GM12873 (cell line): ENCODE measurements around the gene ADSL.

Source experiments
- CTCF ChIP-seq: IDR thresholded peaks from 2 replicates; pipeline ENCODE4 v1.5.1; 2012; ENCODE audit warnings: low read depth, mild to moderate bottlenecking, moderate library complexity, low read length, control low read depth; ENCODE audit not compliant: insufficient read depth; ENCODE audit errors: missing control alignments

The ADSL gene

DNA sequence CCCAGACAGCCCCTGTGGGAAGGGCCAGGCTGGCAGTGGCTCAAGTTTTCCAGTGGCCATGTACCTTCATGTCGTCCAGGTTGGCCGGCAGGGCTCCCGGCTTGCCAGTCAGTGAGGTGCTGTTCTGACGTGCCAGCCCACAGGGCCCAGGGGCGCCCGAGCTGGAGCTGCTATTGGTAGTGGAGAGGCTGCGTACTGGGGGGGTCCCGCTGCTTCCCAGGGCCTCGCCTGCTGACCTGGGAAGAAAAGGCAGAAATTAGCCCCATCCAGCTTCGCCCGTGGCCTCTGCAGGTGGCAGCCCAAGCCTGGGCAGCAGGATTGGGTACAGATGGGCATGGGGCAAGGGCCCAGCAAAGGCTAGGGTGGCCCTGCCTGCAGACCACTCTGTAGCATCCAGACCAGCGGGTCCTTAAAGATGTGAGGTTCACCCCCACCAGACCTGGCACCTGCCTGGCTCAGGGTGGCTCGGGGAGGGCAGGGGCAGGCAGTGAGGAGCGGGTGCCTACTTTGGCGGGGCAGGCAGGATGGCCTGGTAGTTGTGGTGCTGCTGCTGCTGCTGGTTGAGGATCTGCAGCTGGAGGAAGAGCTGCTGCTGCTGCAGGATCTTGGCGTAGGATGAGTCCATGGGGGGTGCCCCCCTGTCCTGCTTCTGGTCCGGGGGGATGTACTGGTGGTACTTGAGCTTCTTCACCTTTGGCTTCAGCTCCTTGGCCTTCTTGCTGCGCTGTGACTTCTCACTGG is 74.2 kb downstream of the ADSL start:
- no peak for TF ChIP-seq CTCF

DNA sequence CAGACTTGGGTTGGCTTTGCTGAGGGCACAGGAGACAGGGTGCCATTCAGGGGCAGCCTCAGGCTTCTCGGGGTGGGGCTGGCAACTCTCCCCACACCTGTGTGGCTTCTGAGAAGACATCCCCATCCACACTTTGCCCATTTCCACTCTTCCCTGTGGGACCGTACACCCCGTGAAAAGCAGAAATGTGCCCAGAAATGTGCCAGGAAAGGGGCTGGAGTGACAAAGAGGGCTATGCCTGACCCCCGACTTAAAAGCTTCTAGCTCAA is 74.7 kb downstream of the ADSL start:
- TF ChIP-seq CTCF, result no peak

DNA sequence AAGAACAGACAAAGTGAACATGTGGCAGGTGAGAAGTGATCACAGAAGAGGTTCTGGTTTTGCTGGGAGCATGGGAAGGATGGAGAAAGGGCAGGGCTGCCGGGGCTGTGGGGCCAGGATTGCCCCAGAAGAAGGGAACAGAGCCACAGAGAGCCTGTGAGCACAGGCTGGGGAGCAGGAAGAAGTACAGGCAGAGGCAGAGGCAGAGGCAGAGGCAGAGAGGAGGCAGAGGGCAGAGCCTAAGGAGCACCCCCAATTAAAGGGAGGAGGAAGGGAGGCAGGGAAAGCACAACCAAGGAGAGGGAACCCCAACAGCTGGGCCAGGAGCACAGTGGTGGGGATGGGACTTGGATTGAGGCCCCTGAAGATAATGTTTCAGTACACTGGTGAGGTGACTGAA is 75.6 kb downstream of the ADSL start:
- no peak for TF ChIP-seq CTCF

DNA sequence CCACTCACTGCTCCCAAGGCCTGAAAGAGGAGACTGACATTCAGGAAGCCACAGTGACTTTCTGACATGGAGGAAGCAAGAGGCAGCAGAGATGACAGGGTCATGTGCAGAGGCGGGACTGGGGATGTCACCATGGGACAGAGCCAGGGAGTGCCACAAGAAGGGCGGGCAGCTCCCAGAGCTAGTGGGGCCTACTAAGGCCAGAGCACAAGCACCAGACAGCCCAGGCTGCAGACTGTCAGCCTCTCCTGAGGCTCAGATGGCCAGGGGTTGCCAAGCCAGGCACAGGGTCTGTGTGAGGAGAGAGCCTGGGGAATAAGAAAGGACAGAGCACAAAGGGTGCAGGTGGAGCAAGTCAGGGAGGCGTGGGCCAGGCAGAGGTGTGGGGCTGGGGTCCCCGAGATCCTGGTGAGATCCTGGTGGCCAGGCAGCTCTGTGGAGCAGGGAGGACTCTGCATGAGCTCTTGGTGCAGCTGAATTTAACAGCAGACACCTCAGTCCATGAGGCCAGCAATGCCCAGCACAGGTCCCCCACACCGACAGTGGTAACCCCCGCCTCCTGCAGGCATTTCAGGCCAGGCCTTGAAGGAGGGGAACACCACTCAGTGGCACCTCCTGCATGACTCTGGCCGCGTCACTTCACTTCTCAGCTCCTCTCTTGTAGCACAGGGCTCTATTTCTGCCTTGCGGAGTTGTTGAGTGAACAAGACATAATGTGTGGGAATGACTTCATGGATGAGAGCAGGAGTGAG is 76.4 kb downstream of the ADSL start:
- TF ChIP-seq CTCF, result no peak

DNA sequence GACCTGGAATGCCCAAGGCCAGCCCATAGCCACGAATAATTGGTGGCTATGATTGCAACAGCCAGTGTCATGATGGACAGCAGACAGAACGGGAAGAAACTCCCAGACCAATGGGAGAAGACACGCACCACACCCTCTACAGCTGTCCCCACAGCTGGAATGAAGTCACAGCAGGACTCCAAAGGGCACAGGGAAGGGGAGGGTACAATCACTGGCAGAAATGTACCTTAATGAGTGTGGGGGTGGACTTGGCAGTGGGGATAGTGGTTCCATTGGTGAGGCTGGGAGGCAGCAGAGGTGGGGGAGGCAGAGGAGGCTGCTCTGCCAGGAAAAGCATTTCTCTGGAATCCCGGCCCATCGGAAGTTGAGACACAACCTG is 77.0 kb downstream of the ADSL start:
- TF ChIP-seq CTCF, result no peak

DNA sequence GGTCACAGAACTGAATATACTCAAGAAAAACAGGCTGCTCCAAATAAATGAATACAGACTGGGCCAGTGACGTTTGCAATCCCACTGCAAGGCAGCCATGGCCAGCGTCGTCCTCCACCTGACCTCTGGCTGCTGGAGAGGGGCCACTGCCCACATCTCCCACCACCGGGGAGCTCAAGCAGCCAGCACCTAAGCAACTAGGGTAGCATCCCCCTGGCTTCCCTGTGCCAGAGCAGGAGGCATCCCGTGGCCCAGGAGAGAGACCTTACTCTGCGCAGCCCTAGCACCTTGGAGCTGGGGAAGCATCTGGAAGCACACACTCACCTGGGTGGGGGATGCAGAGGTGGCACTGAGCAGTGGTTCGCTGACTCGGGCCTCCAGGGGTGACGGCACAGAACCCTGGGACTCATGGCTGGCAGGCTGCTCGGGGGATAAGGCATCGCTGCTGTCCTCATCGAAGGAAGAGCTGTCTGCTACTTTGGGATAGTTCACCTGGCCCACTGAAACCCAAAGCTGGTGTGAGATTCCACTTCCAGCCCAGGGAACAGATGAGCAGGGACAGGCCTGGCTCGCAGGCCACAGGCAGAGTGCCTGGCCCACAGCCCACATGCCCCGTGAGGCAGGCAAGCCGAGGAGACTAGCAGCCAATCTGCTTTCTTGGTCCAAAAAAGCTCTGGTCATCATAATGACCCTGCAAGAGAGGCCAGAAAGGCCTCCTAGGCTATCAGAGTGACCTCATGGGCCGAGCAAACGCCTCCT is 77.8 kb downstream of the ADSL start:
- no peak for TF ChIP-seq CTCF

DNA sequence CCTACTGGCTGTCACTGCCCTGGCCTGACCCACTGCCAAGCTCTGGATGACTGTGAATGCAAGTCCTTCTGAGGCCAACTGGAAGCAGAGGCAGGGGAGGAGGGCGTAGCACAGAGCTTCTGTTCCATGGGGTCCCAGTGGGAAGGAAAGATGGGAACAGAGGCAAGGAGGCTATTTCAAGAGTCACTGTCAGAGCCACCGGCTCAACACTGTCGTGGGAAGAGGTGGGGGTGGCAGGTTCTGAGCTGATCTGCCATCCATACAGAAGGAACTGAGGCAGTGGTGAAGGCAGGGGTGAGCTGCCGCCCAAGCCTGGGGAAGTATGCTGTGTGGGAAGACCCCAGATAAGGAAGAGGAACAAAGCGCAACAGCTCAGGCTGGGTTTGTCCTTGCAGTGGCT is 78.8 kb downstream of the ADSL start:
- no peak for TF ChIP-seq CTCF
